HepG2 (cell line): Measurements from ENCODE around the gene DNMT1. TPM values are rescaled to one million over a fixed set of nuclear protein-coding genes. Genes with fewer than 3 reads are reported as not detected.

Experiments used
- AGO1 ChIP-seq: fragments of 200-400 bp; formaldehyde crosslinking; IDR thresholded peaks from 2 replicates; pipeline ENCODE4 v1.6.1; 2017; ENCODE audit warnings: mild to moderate bottlenecking, low read depth, low read length, moderate library complexity; ENCODE audit not compliant: poor library complexity, severe bottlenecking
- FOXO1 ChIP-seq: sonication (generic); formaldehyde crosslinking; IDR thresholded peaks from 2 replicates; pipeline ENCODE4 v1.4.0; 2020; ENCODE audit warnings: missing genetic modification reagents
- HCFC1 ChIP-seq: fragments of 150-350 bp; IDR thresholded peaks from 2 replicates; pipeline ENCODE4 v1.6.1; 2014; ENCODE audit warnings: low read depth, low read length
- KAT8 ChIP-seq: IDR thresholded peaks from 2 replicates; pipeline ENCODE4 v1.6.1; 2016; ENCODE audit warnings: missing genetic modification reagents, missing compliant biosample characterization
- KDM1A ChIP-seq: IDR thresholded peaks from 2 replicates; pipeline ENCODE4 v1.6.1; 2016; ENCODE audit warnings: missing compliant biosample characterization
- MXD4 ChIP-seq: IDR thresholded peaks from 2 replicates; pipeline ENCODE4 v1.6.1; 2016; ENCODE audit warnings: mild to moderate bottlenecking, missing biosample characterization, missing genetic modification reagents
- MZF1 ChIP-seq: sonication (generic); formaldehyde crosslinking; IDR thresholded peaks from 2 replicates; pipeline ENCODE4 v1.8.1; 2023; ENCODE audit warnings: mild to moderate bottlenecking, missing genetic modification reagents, borderline replicate concordance
- NR3C1 ChIP-seq: sonication (generic); formaldehyde crosslinking; IDR thresholded peaks from 2 replicates; pipeline ENCODE4 v1.4.0; 2020; ENCODE audit warnings: missing genetic modification reagents
- STAT5B ChIP-seq: sonication (generic); formaldehyde crosslinking; IDR thresholded peaks from 2 replicates; pipeline ENCODE4 v1.4.0; 2020; ENCODE audit warnings: missing genetic modification reagents
- TBX2 ChIP-seq: sonication (generic); formaldehyde crosslinking; IDR thresholded peaks from 2 replicates; pipeline ENCODE4 v1.5.0; 2020; ENCODE audit warnings: missing genetic modification reagents, mild to moderate bottlenecking, borderline replicate concordance
- ZFP1 ChIP-seq: IDR thresholded peaks from 2 replicates; pipeline ENCODE4 v1.6.1; 2016
- ZNF274 ChIP-seq: sonication (generic); formaldehyde crosslinking; IDR thresholded peaks from 2 replicates; pipeline ENCODE4 v1.5.1; 2020; ENCODE audit warnings: mild to moderate bottlenecking, missing genetic modification reagents
- ZNF441 ChIP-seq: sonication (generic); formaldehyde crosslinking; IDR thresholded peaks from 2 replicates; pipeline ENCODE4 v1.7.0; 2021; ENCODE audit warnings: missing genetic modification reagents, borderline replicate concordance
- ZNF564 ChIP-seq: sonication (generic); formaldehyde crosslinking; IDR thresholded peaks from 2 replicates; pipeline ENCODE4 v1.8.1; 2023; ENCODE audit warnings: mild to moderate bottlenecking, missing genetic modification reagents
- ZNF670 ChIP-seq: sonication (generic); formaldehyde crosslinking; IDR thresholded peaks from 2 replicates; pipeline ENCODE4 v1.8.0; 2022; ENCODE audit warnings: mild to moderate bottlenecking, missing genetic modification reagents, borderline replicate concordance
- ZNF724P ChIP-seq: sonication (generic); formaldehyde crosslinking; IDR thresholded peaks from 2 replicates; pipeline ENCODE4 v1.8.0; 2022; ENCODE audit warnings: missing genetic modification reagents, borderline replicate concordance
- ZSCAN22 ChIP-seq: sonication (generic); formaldehyde crosslinking; IDR thresholded peaks from 2 replicates; pipeline ENCODE4 v1.4.0; 2020; ENCODE audit warnings: mild to moderate bottlenecking, missing genetic modification reagents
- polyA plus RNA-seq, 8 experiments: library from polyadenylated mRNA; depleted of rRNA in 3 of 8; stranded (reverse) in 7 of 8; unstranded in 1 of 8; fragments of >200 nt; fragmentation: Illumina TruSeq in 4 of 8; extraction: Trizol in 4 of 8; gene quantifications; 2 replicates each; pipeline versions ENCODE4 v1.2.1 to v1.2.3, GENCODE V29; 2011 to 2016; ENCODE audit warnings: low read depth in 4 of 8, missing spikeins in 1 of 8, mixed read lengths in 1 of 8; ENCODE audit not compliant: insufficient read depth in 1 of 8
- total RNA-seq, 5 experiments: library from RNA; depleted of rRNA; stranded (reverse); fragments of >200 nt; fragmentation: Illumina TruSeq; extraction: Trizol; gene quantifications; 2 replicates each; pipeline ENCODE4 v1.2.3, GENCODE V29; 2016; ENCODE audit warnings: low read depth in 1 of 5
- TF ChIP-seq, protein P1 (sequence below): sonication (generic); IDR thresholded peaks from 2 replicates; pipeline ENCODE4 v1.6.1; 2016; ENCODE audit warnings: low read depth, borderline replicate concordance
- TF ChIP-seq, protein P2 (sequence below): IDR thresholded peaks from 2 replicates; pipeline ENCODE4 v1.6.1; 2018; ENCODE audit warnings: missing genetic modification reagents, mild to moderate bottlenecking, missing compliant biosample characterization
- TF ChIP-seq, protein P3 (sequence below): sonication (generic); formaldehyde crosslinking; IDR thresholded peaks from 2 replicates; pipeline ENCODE4 v1.4.0; 2020; ENCODE audit warnings: mild to moderate bottlenecking, missing genetic modification reagents
- TF ChIP-seq, protein P4 (sequence below), 2 experiments: fragments of 450-650 bp in 1 of 2; sonication (generic) in 1 of 2; formaldehyde crosslinking; IDR thresholded peaks; 2 replicates each; pipeline versions ENCODE4 v1.5.0 to v1.8.0; 2020 to 2022; ENCODE audit warnings: mild to moderate bottlenecking in 1 of 2, missing genetic modification reagents in 1 of 2

The DNMT1 gene
- total and polyA plus RNA-seq, 2 of the 13 experiments (the other 11 are each of a cell fraction or from before 2014, with no cell fraction given): 31.2 to 91.1 TPM

DNA sequence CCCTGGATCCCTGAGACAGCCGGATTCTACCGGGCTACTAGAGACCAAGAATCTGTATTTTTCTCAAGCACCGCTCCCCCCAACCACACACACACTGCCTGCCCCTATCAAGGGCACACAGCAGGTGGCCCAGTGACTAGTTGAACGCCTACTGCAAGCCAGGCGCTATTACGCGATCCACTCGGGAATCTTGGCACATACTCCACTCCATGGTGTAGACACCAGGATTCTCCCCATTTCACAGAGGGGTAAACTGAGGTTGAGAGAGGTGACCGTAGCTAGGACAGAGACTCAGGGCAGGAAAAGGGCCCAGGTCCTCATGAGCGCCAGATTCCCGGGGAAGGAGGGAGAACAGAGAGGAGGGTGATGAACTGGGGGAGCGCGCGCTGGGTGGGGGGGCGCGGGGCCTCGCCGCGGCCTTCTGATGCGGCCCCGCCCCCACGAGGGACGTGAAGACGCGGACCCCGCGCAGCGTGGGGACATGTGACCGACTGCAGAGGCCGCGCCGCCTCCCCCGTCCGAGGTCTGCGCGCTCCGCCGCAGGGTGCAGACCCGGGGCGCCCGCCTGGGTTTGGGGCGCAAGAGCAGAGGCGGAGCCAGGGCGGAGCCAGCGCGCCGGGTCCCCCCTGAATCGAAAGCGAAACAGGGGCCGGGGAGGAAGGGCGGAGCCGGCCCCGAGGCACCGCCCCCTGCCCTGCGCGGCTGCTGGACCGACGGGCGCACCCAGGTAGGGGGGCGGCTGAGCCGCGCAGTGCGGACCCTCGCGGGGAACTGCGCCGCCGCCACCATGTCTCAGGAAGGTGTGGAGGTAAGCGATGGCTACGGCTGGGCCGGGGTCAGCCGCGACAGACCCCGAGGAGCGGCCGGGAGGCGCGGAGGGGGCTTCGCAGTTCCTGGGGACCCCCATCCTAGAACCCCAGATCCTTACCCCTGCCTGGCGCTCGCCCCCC is 108.8 kb downstream of the DNMT1 start, which contains the start of gene SHFL (continued):
- TF ChIP-seq ZNF564 (no peak), KDM1A (CRISPR knock-in tag) (peak; percentile 97), ZNF441 (CRISPR knock-in tag) (no peak), MZF1 (CRISPR knock-in tag) (peak; percentile 43; the same call in 1 of the 2 replicates), AGO1 (peak; percentile 24), TBX2 (CRISPR knock-in tag) (peak; percentile 73; the same call in 1 of the 2 replicates), KAT8 (peak; percentile 40; the same call in 1 of the 2 replicates), ZSCAN22 (CRISPR knock-in tag) (0 out of 2 replicates have a peak, but pooled peaks have one; percentile 12), ZFP1 (CRISPR knock-in tag) (no peak), ZNF670 (peak; percentile 10; the same call in 1 of the 2 replicates), ZNF724P (CRISPR knock-in tag) (no peak), NR3C1 (no peak), ZNF274 (CRISPR knock-in tag) (peak; percentile 72), HCFC1 (no peak), FOXO1 (CRISPR knock-in tag) (peak; percentile 10; the same call in 1 of the 2 replicates), STAT5B (no peak), MXD4 (peak; percentile 64; the same call in 1 of the 2 replicates)
- TF ChIP-seq, protein P1, sequence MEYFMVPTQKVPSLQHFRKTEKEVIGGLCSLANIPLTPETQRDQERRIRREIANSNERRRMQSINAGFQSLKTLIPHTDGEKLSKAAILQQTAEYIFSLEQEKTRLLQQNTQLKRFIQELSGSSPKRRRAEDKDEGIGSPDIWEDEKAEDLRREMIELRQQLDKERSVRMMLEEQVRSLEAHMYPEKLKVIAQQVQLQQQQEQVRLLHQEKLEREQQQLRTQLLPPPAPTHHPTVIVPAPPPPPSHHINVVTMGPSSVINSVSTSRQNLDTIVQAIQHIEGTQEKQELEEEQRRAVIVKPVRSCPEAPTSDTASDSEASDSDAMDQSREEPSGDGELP: peak; percentile 8; the same call in 1 of the 2 replicates
- TF ChIP-seq, protein P2, sequence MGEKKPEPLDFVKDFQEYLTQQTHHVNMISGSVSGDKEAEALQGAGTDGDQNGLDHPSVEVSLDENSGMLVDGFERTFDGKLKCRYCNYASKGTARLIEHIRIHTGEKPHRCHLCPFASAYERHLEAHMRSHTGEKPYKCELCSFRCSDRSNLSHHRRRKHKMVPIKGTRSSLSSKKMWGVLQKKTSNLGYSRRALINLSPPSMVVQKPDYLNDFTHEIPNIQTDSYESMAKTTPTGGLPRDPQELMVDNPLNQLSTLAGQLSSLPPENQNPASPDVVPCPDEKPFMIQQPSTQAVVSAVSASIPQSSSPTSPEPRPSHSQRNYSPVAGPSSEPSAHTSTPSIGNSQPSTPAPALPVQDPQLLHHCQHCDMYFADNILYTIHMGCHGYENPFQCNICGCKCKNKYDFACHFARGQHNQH (CRISPR knock-in tag): 0 out of 2 replicates have a peak, but pooled peaks have one; percentile 6
- TF ChIP-seq, protein P3, sequence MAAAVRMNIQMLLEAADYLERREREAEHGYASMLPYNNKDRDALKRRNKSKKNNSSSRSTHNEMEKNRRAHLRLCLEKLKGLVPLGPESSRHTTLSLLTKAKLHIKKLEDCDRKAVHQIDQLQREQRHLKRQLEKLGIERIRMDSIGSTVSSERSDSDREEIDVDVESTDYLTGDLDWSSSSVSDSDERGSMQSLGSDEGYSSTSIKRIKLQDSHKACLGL: peak; percentile 63; the same call in 1 of the 2 replicates
- TF ChIP-seq, protein P4, sequence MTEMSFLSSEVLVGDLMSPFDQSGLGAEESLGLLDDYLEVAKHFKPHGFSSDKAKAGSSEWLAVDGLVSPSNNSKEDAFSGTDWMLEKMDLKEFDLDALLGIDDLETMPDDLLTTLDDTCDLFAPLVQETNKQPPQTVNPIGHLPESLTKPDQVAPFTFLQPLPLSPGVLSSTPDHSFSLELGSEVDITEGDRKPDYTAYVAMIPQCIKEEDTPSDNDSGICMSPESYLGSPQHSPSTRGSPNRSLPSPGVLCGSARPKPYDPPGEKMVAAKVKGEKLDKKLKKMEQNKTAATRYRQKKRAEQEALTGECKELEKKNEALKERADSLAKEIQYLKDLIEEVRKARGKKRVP (CRISPR knock-in tag; IDR thresholded peaks at IDR 0.05): no peak
